Thoracic aorta (tissue), 2 donors: Measurements from ENCODE around the gene EMC9. TPM values are rescaled to one million over a fixed set of nuclear protein-coding genes. Genes with fewer than 3 reads are reported as not detected.

Source experiments
- ATAC-seq: fragments of 150-250 bp; one replicate; pipeline ENCODE4 v1.8.0; 2017; ENCODE audit warnings: low read depth; ENCODE audit not compliant: insufficient number of reproducible peaks, low FRiP score
- DNase-seq: peaks from one replicate; pipeline ENCODE4 v3.0.0-alpha.2; 2020; ENCODE audit warnings: low spot score
- H3K27ac ChIP-seq, 2 donors: fragments of 200-600 bp; sonication (generic); 1 replicate in 1 of 2; 2 replicates in 1 of 2; pipeline ENCODE4 v1.5.1; 2016; ENCODE audit warnings: mild to moderate bottlenecking in 2 of 2, moderate library complexity in 2 of 2
- H3K27me3 ChIP-seq: fragments of 200-600 bp; sonication (generic); replicated peaks from 2 replicates; pipeline ENCODE4 v1.6.0; 2016; ENCODE audit warnings: mild to moderate bottlenecking; ENCODE audit not compliant: insufficient read depth
- H3K36me3 ChIP-seq: fragments of 200-600 bp; sonication (generic); one replicate; pipeline ENCODE4 v1.5.1; 2016
- H3K4me1 ChIP-seq, 2 donors: fragments of 200-600 bp; sonication (generic); 1 replicate in 1 of 2; 2 replicates in 1 of 2; pipeline versions ENCODE4 v1.5.1 to v1.6.0; 2016; ENCODE audit warnings: low read depth in 2 of 2, mild to moderate bottlenecking in 1 of 2; ENCODE audit not compliant: control insufficient read depth in 1 of 2
- H3K4me3 ChIP-seq: fragments of 200-600 bp; sonication (generic); 2 replicates; pipeline ENCODE4 v1.5.1; 2016; ENCODE audit warnings: mild to moderate bottlenecking
- H3K9me3 ChIP-seq: fragments of 200-600 bp; sonication (generic); 2 replicates; pipeline ENCODE4 v1.5.1; 2016
- CTCF ChIP-seq: fragments of 200-600 bp; sonication (generic); IDR thresholded peaks from one replicate; pipeline ENCODE4 v1.5.1; 2019; ENCODE audit warnings: antibody characterized with exemption
- total RNA-seq, 2 donors: library from RNA; depleted of rRNA; stranded (reverse); fragments of >200 nt; gene quantifications; one replicate each; pipeline versions ENCODE4 v1.1.0 to v1.2.3, GENCODE V29; 2016

The EMC9 gene
- total RNA-seq, 2 donors from 2014 or later, result 4.9 to 18.6 TPM

GRCh38 chr14:24092505-24093206 is 48.7 kb downstream of the EMC9 start:
- H3K27ac ChIP-seq, result peak overlapping the region; percentile 92
- DNase-seq, result no peak
- H3K27me3 ChIP-seq, result no peaks in the 10 kb centered on the region
- H3K4me1 ChIP-seq, result peaks cover 9 to 25% of the 10 kb centered on the region in 2 donors
- no peak for ATAC-seq
- no peak overlapping the region for H3K4me3 ChIP-seq
- H3K9me3 ChIP-seq, result no peaks in the 10 kb centered on the region
- TF ChIP-seq CTCF, result no peak
- no peaks in the 10 kb centered on the region for H3K36me3 ChIP-seq

DNA sequence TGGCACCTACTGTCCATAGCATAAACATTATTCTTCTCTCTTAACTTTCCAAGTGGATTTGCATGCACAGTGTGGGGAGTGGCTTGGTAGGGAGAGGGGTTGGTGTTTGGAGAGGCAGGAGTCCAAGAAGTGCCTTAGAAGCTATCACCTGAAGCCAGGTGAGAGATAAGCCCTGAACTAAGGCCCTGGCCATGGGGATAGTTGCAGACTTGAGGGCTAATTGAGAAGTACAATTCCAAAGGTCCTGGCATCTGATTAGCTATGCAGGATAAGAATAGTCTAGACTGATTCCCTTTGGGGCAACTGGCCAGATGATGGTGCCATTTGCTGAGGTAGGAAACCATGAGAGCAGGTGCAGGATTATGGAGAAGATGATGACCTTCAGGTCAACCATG is 49.3 kb downstream of the EMC9 start:
- H3K36me3 ChIP-seq, result no peaks in the 10 kb centered on the region
- H3K27me3 ChIP-seq, result no peaks in the 10 kb centered on the region
- H3K4me3 ChIP-seq, result no peak overlapping the region
- H3K4me1 ChIP-seq, result peaks cover 9 to 25% of the 10 kb centered on the region in 2 donors
- ATAC-seq, result no peak
- DNase-seq, result no peak
- no peaks in the 10 kb centered on the region for H3K9me3 ChIP-seq
- H3K27ac ChIP-seq, result no peak overlapping the region
- TF ChIP-seq CTCF, result no peak

DNA sequence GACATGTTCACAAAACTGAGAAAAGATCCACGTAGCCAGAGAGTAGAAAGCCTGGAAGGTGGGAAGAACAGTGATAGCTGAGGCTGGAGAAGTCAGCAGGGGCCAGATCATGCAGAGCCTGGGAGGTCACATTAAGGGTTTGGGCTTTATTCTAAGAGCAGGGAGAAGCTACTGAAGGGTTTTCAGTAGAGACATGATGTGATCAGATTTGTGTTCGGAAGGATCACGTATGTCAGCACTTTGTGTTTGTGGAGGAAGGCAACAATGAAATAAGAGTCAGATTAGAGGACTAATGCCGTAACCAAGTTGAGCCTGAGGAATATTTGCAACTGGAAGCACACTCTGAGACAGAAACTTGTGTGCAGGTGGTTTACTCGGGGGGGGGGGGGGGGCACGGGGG is 51.5 kb downstream of the EMC9 start:
- no peaks in the 10 kb centered on the region for H3K36me3 ChIP-seq
- no peak for ATAC-seq
- peaks cover 9 to 16% of the 10 kb centered on the region in 2 donors for H3K4me1 ChIP-seq
- H3K9me3 ChIP-seq, result no peaks in the 10 kb centered on the region
- no peak overlapping the region for H3K4me3 ChIP-seq
- H3K27ac ChIP-seq, result no peak overlapping the region
- no peak for DNase-seq
- TF ChIP-seq CTCF, result no peak
- no peaks in the 10 kb centered on the region for H3K27me3 ChIP-seq

Other genes with a start within 250 kb of the EMC9 start
- gene DHRS4, start 187.8 kb downstream of the EMC9 start, total RNA-seq, result 10 to 100 TPM; 18.0 to 20.6 TPM
- gene DHRS4L2, start 152.7 kb downstream of the EMC9 start, total RNA-seq, result 1 to 10 TPM; 5.5 to 6.9 TPM
- under 1 TPM in 1 of 2 donors, not detected in 1; 0.14 TPM for gene CARMIL3, start 89.6 kb downstream of the EMC9 start, total RNA-seq
- 1 to 10 TPM; 1.3 to 2.4 TPM for gene CPNE6, start 70.0 kb downstream of the EMC9 start, total RNA-seq
- gene PCK2, start 47.3 kb downstream of the EMC9 start, total RNA-seq, result 10 to 100 TPM; 11.4 to 16.9 TPM
- gene DCAF11, start 26.8 kb downstream of the EMC9 start, total RNA-seq, result 10 to 100 TPM; 52.8 to 54.2 TPM
- gene NRL, start 26.6 kb downstream of the EMC9 start, total RNA-seq, result 1 to 10 TPM in 1 of 2 donors, under 1 TPM in 1; 0.92 to 6.1 TPM
- under 1 TPM in 1 of 2 donors, not detected in 1; 0.78 TPM for gene FITM1, start 10.9 kb downstream of the EMC9 start, total RNA-seq
- gene PSME1, start 5.4 kb downstream of the EMC9 start, total RNA-seq, result 10 to 100 TPM; 61.2 to 84.5 TPM
- 10 to 100 TPM; 24.6 to 28.8 TPM for gene PSME2, start 5.0 kb upstream of the EMC9 start, total RNA-seq
- 10 to 100 TPM; 60.4 to 94.6 TPM for gene RNF31, start 5.9 kb upstream of the EMC9 start, total RNA-seq
- gene IRF9, start 19.7 kb upstream of the EMC9 start, total RNA-seq, result 10 to 100 TPM; 74.8 to 86.1 TPM
- gene REC8, start 30.5 kb upstream of the EMC9 start, total RNA-seq, result 10 to 100 TPM; 13.1 to 23.6 TPM
- 10 to 100 TPM; 19.9 to 64.6 TPM for gene IPO4, start 47.2 kb upstream of the EMC9 start, total RNA-seq
- 10 to 100 TPM; 51.8 to 81.9 TPM for gene TM9SF1, start 53.9 kb upstream of the EMC9 start, total RNA-seq
- not detected for gene TSSK4, start 64.1 kb upstream of the EMC9 start, total RNA-seq
- 10 to 100 TPM; 33.4 to 58.3 TPM for gene CHMP4A, start 71.9 kb upstream of the EMC9 start, total RNA-seq
- 10 to 100 TPM; 15.7 to 24.0 TPM for gene MDP1, start 74.5 kb upstream of the EMC9 start, total RNA-seq
- 10 to 100 TPM; 76.0 to 91.4 TPM for gene NEDD8, start 90.8 kb upstream of the EMC9 start, total RNA-seq
- 10 to 100 TPM; 39.2 to 51.3 TPM for gene GMPR2, start 91.3 kb upstream of the EMC9 start, total RNA-seq
- gene TINF2, start 101.0 kb upstream of the EMC9 start, total RNA-seq, result 10 to 100 TPM; 52.4 to 83.5 TPM
- under 1 TPM in 1 of 2 donors, not detected in 1; 0.21 TPM for gene TGM1, start 121.6 kb upstream of the EMC9 start, total RNA-seq
- gene RABGGTA, start 130.0 kb upstream of the EMC9 start, total RNA-seq, result 10 to 100 TPM; 28.2 to 44.7 TPM
- 10 to 100 TPM; 25.5 to 31.4 TPM for gene DHRS1, start 158.2 kb upstream of the EMC9 start, total RNA-seq
- gene NOP9, start 158.3 kb upstream of the EMC9 start, total RNA-seq, result 10 to 100 TPM; 15.8 to 19.2 TPM
- 10 to 100 TPM; 10.9 to 17.3 TPM for gene CIDEB, start 166.4 kb upstream of the EMC9 start, total RNA-seq
- gene LTB4R2, start 168.5 kb upstream of the EMC9 start, total RNA-seq, result 10 to 100 TPM; 15.2 to 21.8 TPM
- gene LTB4R, start 169.9 kb upstream of the EMC9 start, total RNA-seq, result 10 to 100 TPM in 1 of 2 donors, 1 to 10 TPM in 1; 8.9 to 13.1 TPM
- 10 to 100 TPM; 25.5 to 28.7 TPM for gene ADCY4, start 193.5 kb upstream of the EMC9 start, total RNA-seq
- 10 to 100 TPM in 1 of 2 donors, 1 to 10 TPM in 1; 6.8 to 17.9 TPM for gene RIPK3, start 198.4 kb upstream of the EMC9 start, total RNA-seq
- 10 to 100 TPM; 62.0 to 84.5 TPM for gene NFATC4, start 226.6 kb upstream of the EMC9 start, total RNA-seq